GM23248 (cell line): ENCODE measurements around the gene TECPR2. TPM values are rescaled to one million over a fixed set of nuclear protein-coding genes. Genes with fewer than 3 reads are reported as not detected.

Experiments used
- DNase-seq: peaks from one replicate; pipeline ENCODE4 v3.0.0-alpha.2; 2015
- H2AFZ ChIP-seq: fragments of 200-600 bp; sonication (generic); 2 replicates; pipeline ENCODE4 v1.6.1; 2016; ENCODE audit warnings: antibody characterized with exemption
- H3F3A ChIP-seq: fragments of 200-600 bp; sonication (generic); 2 replicates; pipeline ENCODE4 v1.6.1; 2016; ENCODE audit warnings: mild to moderate bottlenecking, antibody characterized with exemption, mixed run types; ENCODE audit not compliant: insufficient read depth
- H3K27ac ChIP-seq: fragments of 200-600 bp; sonication (generic); 2 replicates; pipeline ENCODE4 v1.5.1; 2016; ENCODE audit warnings: mild to moderate bottlenecking
- H3K27me3 ChIP-seq: fragments of 200-600 bp; sonication (generic); replicated peaks from 2 replicates; pipeline ENCODE4 v1.6.1; 2016; ENCODE audit warnings: mild to moderate bottlenecking; ENCODE audit not compliant: insufficient read depth
- H3K36me3 ChIP-seq: fragments of 200-600 bp; sonication (generic); 2 replicates; pipeline ENCODE4 v1.6.1; 2016; ENCODE audit warnings: low read depth, mild to moderate bottlenecking
- H3K4me1 ChIP-seq: fragments of 200-600 bp; sonication (generic); 2 replicates; pipeline ENCODE4 v1.6.1; 2016; ENCODE audit warnings: mild to moderate bottlenecking; ENCODE audit not compliant: insufficient read depth
- H3K4me2 ChIP-seq: fragments of 200-600 bp; sonication (generic); one replicate; pipeline ENCODE4 v1.6.1; 2016; ENCODE audit warnings: mild to moderate bottlenecking; ENCODE audit not compliant: unreplicated experiment
- H3K4me3 ChIP-seq: fragments of 200-600 bp; sonication (generic); 2 replicates; pipeline ENCODE4 v1.5.1; 2016; ENCODE audit warnings: mild to moderate bottlenecking
- H3K79me2 ChIP-seq: fragments of 200-600 bp; sonication (generic); 2 replicates; pipeline ENCODE4 v1.6.1; 2016; ENCODE audit warnings: mild to moderate bottlenecking; ENCODE audit not compliant: insufficient read depth
- H3K9ac ChIP-seq: fragments of 200-600 bp; sonication (generic); 2 replicates; pipeline ENCODE4 v1.6.1; 2016; ENCODE audit warnings: mild to moderate bottlenecking
- H3K9me2 ChIP-seq: fragments of 200-600 bp; sonication (generic); 2 replicates; pipeline ENCODE4 v1.6.1; 2016; ENCODE audit warnings: mixed run types, mild to moderate bottlenecking, moderate library complexity; ENCODE audit not compliant: insufficient read depth
- H3K9me3 ChIP-seq: fragments of 200-600 bp; sonication (generic); one replicate; pipeline ENCODE4 v1.6.1; 2017; ENCODE audit warnings: low read depth
- H4K20me1 ChIP-seq: fragments of 200-600 bp; sonication (generic); 2 replicates; pipeline ENCODE4 v1.6.0; 2016; ENCODE audit not compliant: insufficient read depth
- EZH2 ChIP-seq: fragments of 200-600 bp; sonication (generic); IDR thresholded peaks from 2 replicates; pipeline ENCODE4 v1.6.1; 2018; ENCODE audit warnings: antibody characterized with exemption, mild to moderate bottlenecking; ENCODE audit not compliant: insufficient read depth, poor library complexity, severe bottlenecking
- EZH2phosphoT487 ChIP-seq: fragments of 200-600 bp; sonication (generic); IDR thresholded peaks from 2 replicates; pipeline ENCODE4 v1.6.1; 2018; ENCODE audit warnings: antibody characterized with exemption, moderate library complexity, mild to moderate bottlenecking, low read depth; ENCODE audit not compliant: insufficient read depth
- WGBS, 2 experiments: methylation state at CpG; one replicate each; pipeline ENCODE4 v1.1.6; 2015 to 2017; ENCODE audit warnings: low lambda C conversion rate in 2 of 2, low coverage in 1 of 2; ENCODE audit errors: missing lambda C conversion rate in 2 of 2; 5-methylcytosine and 5-hydroxymethylcytosine counted together
- in situ Hi-C: fragments of 300-500 bp; cut with MboI; formaldehyde crosslinking; loops from 2 replicates; pipeline ENCODE4 v1.15.0; 2020
- polyA plus RNA-seq: library from polyadenylated mRNA; unstranded; fragments of >200 nt; fragmentation: Nextera tagmentation; extraction: Ambion mirVana; gene quantifications from 2 replicates; pipeline ENCODE4 v1.2.1, GENCODE V29; 2016
- total RNA-seq: library from RNA; depleted of rRNA; stranded (reverse); fragments of >200 nt; shearing (Covaris generic); gene quantifications from 2 replicates; pipeline ENCODE4 v1.2.3, GENCODE V29; 2014; rRNA removed

Gene TECPR2, protein sequence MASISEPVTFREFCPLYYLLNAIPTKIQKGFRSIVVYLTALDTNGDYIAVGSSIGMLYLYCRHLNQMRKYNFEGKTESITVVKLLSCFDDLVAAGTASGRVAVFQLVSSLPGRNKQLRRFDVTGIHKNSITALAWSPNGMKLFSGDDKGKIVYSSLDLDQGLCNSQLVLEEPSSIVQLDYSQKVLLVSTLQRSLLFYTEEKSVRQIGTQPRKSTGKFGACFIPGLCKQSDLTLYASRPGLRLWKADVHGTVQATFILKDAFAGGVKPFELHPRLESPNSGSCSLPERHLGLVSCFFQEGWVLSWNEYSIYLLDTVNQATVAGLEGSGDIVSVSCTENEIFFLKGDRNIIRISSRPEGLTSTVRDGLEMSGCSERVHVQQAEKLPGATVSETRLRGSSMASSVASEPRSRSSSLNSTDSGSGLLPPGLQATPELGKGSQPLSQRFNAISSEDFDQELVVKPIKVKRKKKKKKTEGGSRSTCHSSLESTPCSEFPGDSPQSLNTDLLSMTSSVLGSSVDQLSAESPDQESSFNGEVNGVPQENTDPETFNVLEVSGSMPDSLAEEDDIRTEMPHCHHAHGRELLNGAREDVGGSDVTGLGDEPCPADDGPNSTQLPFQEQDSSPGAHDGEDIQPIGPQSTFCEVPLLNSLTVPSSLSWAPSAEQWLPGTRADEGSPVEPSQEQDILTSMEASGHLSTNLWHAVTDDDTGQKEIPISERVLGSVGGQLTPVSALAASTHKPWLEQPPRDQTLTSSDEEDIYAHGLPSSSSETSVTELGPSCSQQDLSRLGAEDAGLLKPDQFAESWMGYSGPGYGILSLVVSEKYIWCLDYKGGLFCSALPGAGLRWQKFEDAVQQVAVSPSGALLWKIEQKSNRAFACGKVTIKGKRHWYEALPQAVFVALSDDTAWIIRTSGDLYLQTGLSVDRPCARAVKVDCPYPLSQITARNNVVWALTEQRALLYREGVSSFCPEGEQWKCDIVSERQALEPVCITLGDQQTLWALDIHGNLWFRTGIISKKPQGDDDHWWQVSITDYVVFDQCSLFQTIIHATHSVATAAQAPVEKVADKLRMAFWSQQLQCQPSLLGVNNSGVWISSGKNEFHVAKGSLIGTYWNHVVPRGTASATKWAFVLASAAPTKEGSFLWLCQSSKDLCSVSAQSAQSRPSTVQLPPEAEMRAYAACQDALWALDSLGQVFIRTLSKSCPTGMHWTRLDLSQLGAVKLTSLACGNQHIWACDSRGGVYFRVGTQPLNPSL (N-terminal part only)
- total RNA-seq (10.1 and 15.8 TPM in 2 replicates), polyA plus RNA-seq (9.1 and 11.4 TPM in 2 replicates)

DNA sequence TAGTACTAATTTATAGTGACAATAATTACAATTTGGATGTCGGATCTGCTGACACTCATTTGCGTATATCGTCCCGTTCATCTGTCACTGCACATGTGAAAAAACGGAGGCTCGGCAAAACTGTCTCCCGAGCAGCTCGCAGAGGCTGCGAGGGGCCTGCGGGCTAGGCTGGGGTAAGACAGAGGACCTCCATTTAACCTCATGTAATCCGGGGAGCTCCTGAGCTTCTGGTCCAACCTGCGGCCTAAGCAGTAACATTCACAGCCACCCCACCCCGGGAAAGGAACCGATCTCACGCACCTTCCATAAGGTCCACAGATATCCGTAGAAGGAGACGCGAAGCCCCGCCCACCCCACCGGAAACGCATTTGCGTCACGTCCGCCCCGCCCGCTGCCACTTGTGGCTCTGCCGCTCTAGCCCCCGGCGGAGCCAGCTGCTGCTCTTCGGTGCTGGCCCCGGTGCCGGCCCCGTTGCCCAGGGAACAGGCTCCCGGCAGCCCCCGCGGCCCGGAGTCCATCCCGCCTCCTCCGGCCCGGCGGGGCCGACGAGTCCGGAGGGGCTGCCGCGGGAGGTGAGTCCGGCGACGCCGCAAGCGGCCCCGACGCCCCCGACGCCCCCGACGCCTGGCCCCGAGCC is at the start of gene TECPR2, which contains the start of gene CINP:
TSS of gene TECPR2 (plus strand) at position 397 of the 637 bp plus-strand sequence. CDS start 13,781 bp downstream, outside the sequence.
TSS of gene CINP (minus strand) at position 346 of the 637 bp plus-strand sequence. CDS start at position 307, 39 bp downstream.
- H3K79me2 ChIP-seq = peaks cover 66% of the 10 kb centered on the region
- H4K20me1 ChIP-seq = 0 out of 2 replicates have a peak, but pooled peaks cover 4% of the 10 kb centered on the region
- peak within 1 kb of the TSS; percentile 91 for H3K27ac ChIP-seq
- no peak for TF ChIP-seq EZH2phosphoT487
- TF ChIP-seq EZH2 = no peak
- H3F3A ChIP-seq = peaks cover 15% of the 10 kb centered on the region; the same call in 1 of the 2 replicates
- peaks cover 8% of the 10 kb centered on the region; the same call in 1 of the 2 replicates for H3K36me3 ChIP-seq
- H3K4me3 ChIP-seq = peak within 1 kb of the TSS; percentile 99
- peak within 1 kb of the TSS; percentile 96 for H2AFZ ChIP-seq
- in situ Hi-C loops = no loop called here
- peak within 1 kb of the TSS; percentile 91 for H3K4me2 ChIP-seq
- no peaks in the 10 kb centered on the region for H3K9me3 ChIP-seq
- WGBS, 2 experiments = 1 to 2% methylated on average over 43 to 47 of the region's 58 CpGs
- DNase-seq = peak; percentile 100
- H3K9ac ChIP-seq = peak within 1 kb of the TSS; percentile 98
- peaks cover 15% of the 10 kb centered on the region for H3K4me1 ChIP-seq
- H3K9me2 ChIP-seq = no peaks in the 10 kb centered on the region
- no peaks in the 10 kb centered on the region for H3K27me3 ChIP-seq

- in situ Hi-C loops = loop anchor here (5.0 to 25.0 kb wide), 2 partner anchors 77 to 352 kb away; partner anchors contain the start of gene DYNC1H1
- H4K20me1 ChIP-seq = no peaks in the 10 kb centered on the region
- peak overlapping the region; percentile 63 for H3K4me3 ChIP-seq
- no peaks in the 10 kb centered on the region for H3K9me2 ChIP-seq
- no peaks in the 10 kb centered on the region for H3K9me3 ChIP-seq
- peak; percentile 94 for DNase-seq
- TF ChIP-seq EZH2 (no peak), EZH2phosphoT487 (no peak)
- WGBS, 2 experiments = 7% methylated on average over 42 to 50 of the region's 52 CpGs
- H3K9ac ChIP-seq = peak overlapping the region; percentile 61
- H3K27me3 ChIP-seq = no peaks in the 10 kb centered on the region
- H3K4me1 ChIP-seq = peaks cover 31% of the 10 kb centered on the region
- H3K27ac ChIP-seq = peak overlapping the region; percentile 49
- H3K79me2 ChIP-seq = no peaks in the 10 kb centered on the region; the same call in 1 of the 2 replicates
- peak overlapping the region; percentile 78 for H2AFZ ChIP-seq
- H3K36me3 ChIP-seq = no peaks in the 10 kb centered on the region
- H3F3A ChIP-seq = peaks cover 21% of the 10 kb centered on the region
- peak overlapping the region; percentile 75 for H3K4me2 ChIP-seq
Observed at GRCh38 chr14:102314242-102315011, 48.3 kb upstream of the TECPR2 start.

DNA sequence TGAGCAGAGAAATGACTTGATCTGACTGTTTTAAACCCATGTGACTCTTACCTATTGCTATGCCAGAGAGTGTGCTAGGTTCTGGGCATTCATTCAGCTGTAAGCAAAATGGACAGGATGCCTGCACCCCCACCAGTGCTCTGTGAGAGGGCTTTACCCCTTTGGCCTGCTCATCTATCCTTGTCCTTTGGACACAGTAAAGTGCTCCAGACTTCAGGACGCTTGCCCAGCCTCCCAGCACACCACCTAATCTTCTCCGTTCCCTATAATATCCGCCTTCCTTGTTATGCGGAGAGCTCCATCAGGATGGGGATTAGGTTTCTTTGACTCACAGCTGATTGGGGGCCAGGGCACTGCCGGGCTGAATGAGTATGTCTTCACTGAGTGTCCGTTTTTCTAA is 47.6 kb upstream of the TECPR2 start:
- Histone ChIP-seq H3F3A (peaks cover 21% of the 10 kb centered on the region), H3K9ac (no peak overlapping the region), H3K27ac (no peak overlapping the region), H3K27me3 (no peaks in the 10 kb centered on the region), H3K9me3 (no peaks in the 10 kb centered on the region), H3K4me2 (no peak overlapping the region), H3K36me3 (no peaks in the 10 kb centered on the region), H3K79me2 (peaks cover under 1% of the 10 kb centered on the region), H3K4me3 (no peak overlapping the region), H3K4me1 (peaks cover 31% of the 10 kb centered on the region), H2AFZ (peak overlapping the region; percentile 78), H4K20me1 (no peaks in the 10 kb centered on the region), H3K9me2 (no peaks in the 10 kb centered on the region)
- WGBS, 2 experiments = 87 to 88% methylated on average over 6 of the region's 6 CpGs
- no peak for TF ChIP-seq EZH2phosphoT487
- no peak for TF ChIP-seq EZH2
- DNase-seq = peak; percentile 28
- in situ Hi-C loops = loop anchor here (25.0 kb wide), 1 partner anchor 353 kb away; the partner anchor contains the start of gene DYNC1H1
